WERI-Rb-1 (cell line): ENCODE data around the gene CECR2.

Experiments used
- DNase-seq: peaks from one replicate; pipeline ENCODE4 v3.0.0-alpha.2; 2020
- H3K27ac ChIP-seq: fragments of 250-450 bp; sonication (Bioruptor Pico); 2 replicates; pipeline ENCODE4 v1.5.1; 2020; ENCODE audit warnings: mild to moderate bottlenecking, moderate library complexity
- H3K27me3 ChIP-seq: fragments of 250-450 bp; sonication (Bioruptor Pico); 2 replicates; pipeline ENCODE4 v1.5.1; 2021; ENCODE audit warnings: mild to moderate bottlenecking, low read depth, moderate library complexity; ENCODE audit not compliant: insufficient read depth, severe bottlenecking
- H3K36me3 ChIP-seq: fragments of 250-450 bp; sonication (Bioruptor Pico); 2 replicates; pipeline ENCODE4 v1.5.1; 2020; ENCODE audit warnings: mild to moderate bottlenecking, moderate library complexity
- H3K4me3 ChIP-seq: 2 replicates; pipeline ENCODE4 v1.5.1; 2011; ENCODE audit warnings: low read depth, mild to moderate bottlenecking, control low read depth, low read length
- H3K9me3 ChIP-seq: fragments of 250-450 bp; sonication (Bioruptor Pico); 2 replicates; pipeline ENCODE4 v1.5.1; 2021; ENCODE audit warnings: mild to moderate bottlenecking, moderate library complexity; ENCODE audit not compliant: severe bottlenecking
- TF ChIP-seq, protein P1 (sequence below): IDR thresholded peaks from 2 replicates; pipeline ENCODE4 v1.5.1; 2011; ENCODE audit warnings: low read depth, mild to moderate bottlenecking, control low read depth, inconsistent platforms, low read length

Gene CECR2

DNA sequence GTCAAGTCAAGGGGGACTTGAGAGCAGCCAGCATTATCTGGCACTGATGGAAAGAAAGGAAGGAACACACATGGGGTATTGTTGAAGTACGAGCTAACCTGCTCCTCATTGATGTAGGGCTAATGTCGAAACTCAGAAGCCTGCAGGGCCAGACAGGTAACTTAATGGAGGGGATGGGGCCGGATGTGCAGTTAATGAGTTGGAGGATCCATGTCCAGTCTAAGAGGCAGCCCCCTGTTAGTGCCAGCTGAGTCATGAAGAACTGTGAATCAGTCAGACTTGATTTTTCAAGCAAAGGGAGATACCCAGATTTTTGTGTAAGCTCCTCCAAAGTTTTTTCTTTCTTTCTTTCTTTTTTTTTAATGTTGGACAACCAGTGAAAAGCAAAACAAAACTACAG lies 65.6 kb downstream of the CECR2 start:
- Histone ChIP-seq H3K36me3 (no peaks in the 10 kb centered on the region), H3K9me3 (no peaks in the 10 kb centered on the region), H3K27me3 (no peaks in the 10 kb centered on the region), H3K27ac (no peak overlapping the region), H3K4me3 (no peak overlapping the region)
- no peak for DNase-seq
- TF ChIP-seq, protein P1, sequence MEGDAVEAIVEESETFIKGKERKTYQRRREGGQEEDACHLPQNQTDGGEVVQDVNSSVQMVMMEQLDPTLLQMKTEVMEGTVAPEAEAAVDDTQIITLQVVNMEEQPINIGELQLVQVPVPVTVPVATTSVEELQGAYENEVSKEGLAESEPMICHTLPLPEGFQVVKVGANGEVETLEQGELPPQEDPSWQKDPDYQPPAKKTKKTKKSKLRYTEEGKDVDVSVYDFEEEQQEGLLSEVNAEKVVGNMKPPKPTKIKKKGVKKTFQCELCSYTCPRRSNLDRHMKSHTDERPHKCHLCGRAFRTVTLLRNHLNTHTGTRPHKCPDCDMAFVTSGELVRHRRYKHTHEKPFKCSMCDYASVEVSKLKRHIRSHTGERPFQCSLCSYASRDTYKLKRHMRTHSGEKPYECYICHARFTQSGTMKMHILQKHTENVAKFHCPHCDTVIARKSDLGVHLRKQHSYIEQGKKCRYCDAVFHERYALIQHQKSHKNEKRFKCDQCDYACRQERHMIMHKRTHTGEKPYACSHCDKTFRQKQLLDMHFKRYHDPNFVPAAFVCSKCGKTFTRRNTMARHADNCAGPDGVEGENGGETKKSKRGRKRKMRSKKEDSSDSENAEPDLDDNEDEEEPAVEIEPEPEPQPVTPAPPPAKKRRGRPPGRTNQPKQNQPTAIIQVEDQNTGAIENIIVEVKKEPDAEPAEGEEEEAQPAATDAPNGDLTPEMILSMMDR: no peak

DNA sequence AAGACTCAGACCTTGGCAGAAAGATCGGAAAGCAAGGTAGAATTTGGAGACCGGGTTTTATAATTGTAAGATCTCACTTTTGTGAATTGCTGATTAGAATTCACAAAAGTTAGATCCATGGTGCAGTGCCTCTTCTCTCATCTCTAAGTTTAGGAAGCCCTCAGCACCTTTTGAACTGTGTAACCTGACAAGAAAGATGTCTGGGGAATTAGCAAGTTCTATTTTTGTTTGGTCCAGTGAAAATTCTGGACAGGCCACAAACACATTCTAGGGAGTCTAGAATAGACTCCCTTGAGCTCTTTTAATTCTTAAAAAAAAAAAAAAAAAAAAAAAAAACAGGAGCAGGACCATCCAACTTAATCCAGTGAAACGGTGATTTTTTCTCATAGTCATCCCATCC lies 66.1 kb downstream of the CECR2 start:
- Histone ChIP-seq H3K9me3 (no peaks in the 10 kb centered on the region), H3K4me3 (no peak overlapping the region), H3K27me3 (no peaks in the 10 kb centered on the region), H3K27ac (no peak overlapping the region), H3K36me3 (no peaks in the 10 kb centered on the region)
- TF ChIP-seq, protein P1: no peak
- no peak for DNase-seq

DNA sequence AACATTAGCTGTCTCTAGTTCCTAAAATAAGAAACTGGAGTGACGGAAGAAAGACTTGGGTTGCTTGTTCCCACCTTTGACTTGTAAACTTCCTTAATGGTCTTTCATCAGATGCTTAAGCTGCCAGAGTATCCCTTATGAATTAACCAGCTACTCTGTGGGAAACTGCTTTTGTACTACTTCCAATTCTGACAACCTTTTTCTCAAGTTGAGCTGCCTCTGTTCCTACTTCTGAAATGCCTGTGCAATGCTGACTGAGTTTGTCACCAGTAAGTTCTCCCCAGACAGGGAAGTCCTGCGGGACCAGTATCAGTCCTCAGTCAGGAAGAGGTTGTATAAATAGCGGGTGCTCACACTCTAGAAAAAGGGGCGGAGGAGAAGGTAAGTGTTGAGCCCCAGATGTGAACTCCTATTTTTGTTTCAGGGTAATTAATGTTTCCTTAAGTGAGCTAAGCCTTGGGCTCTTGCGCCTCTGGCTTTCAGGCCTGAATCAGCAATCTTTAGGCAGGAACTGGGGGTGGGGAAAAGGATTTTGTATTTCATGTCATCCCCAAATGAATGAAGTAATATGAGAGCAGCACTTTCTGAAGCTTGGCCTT lies 67.2 kb downstream of the CECR2 start:
- DNase-seq: no peak
- no peaks in the 10 kb centered on the region for H3K36me3 ChIP-seq
- TF ChIP-seq, protein P1: no peak
- no peak overlapping the region for H3K4me3 ChIP-seq
- no peak overlapping the region for H3K27ac ChIP-seq
- H3K27me3 ChIP-seq: no peaks in the 10 kb centered on the region
- H3K9me3 ChIP-seq: no peaks in the 10 kb centered on the region

DNA sequence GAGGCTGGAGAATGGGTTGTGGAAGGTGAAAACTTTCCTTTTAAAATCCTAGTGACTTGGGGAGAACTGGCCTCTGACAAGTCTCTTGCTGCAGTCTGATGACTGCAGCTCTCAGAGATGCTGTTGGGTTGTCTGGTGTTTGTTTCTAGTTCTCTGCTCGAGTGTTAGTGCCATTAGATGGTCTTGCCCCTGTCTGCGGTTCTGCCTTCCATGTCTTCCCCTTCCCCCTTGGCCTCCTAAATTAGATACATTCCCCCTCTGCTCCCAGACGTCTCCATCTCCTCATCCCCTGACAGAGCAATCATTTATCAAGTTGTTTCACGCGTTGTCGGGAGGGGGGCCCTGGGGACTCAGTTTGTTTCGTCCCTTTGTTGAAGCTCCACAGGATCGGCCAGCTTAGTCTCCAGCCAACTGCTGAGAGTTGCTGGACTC lies 67.7 kb downstream of the CECR2 start:
- DNase-seq: no peak
- H3K4me3 ChIP-seq: no peak overlapping the region
- TF ChIP-seq, protein P1: no peak
- H3K9me3 ChIP-seq: no peaks in the 10 kb centered on the region
- H3K27me3 ChIP-seq: no peaks in the 10 kb centered on the region
- no peaks in the 10 kb centered on the region for H3K36me3 ChIP-seq
- H3K27ac ChIP-seq: no peak overlapping the region

GRCh38 chr22:17438026-17438425 lies 68.8 kb downstream of the CECR2 start:
- TF ChIP-seq, protein P1: no peak
- Histone ChIP-seq H3K9me3 (no peaks in the 10 kb centered on the region), H3K4me3 (no peak overlapping the region), H3K27me3 (no peaks in the 10 kb centered on the region), H3K27ac (no peak overlapping the region), H3K36me3 (no peaks in the 10 kb centered on the region)
- no peak for DNase-seq

GRCh38 chr22:17441326-17441725 lies 72.1 kb downstream of the CECR2 start:
- Histone ChIP-seq H3K4me3 (no peak overlapping the region), H3K27ac (no peak overlapping the region), H3K9me3 (no peaks in the 10 kb centered on the region), H3K36me3 (no peaks in the 10 kb centered on the region), H3K27me3 (no peaks in the 10 kb centered on the region)
- DNase-seq: no peak
- TF ChIP-seq, protein P1: no peak
